ENCODE measurements around the gene TGFBR3.

TGFBR3 gene

GRCh38 chr1:91710261-91710660, 175.7 kb downstream of the TGFBR3 start:
- DNase-seq (ENCODE audit: low read depth) = no peak

- DNase-seq (ENCODE audit: low read depth) = no peak
Observed at GRCh38 chr1:91708691-91709090, 177.3 kb downstream of the TGFBR3 start.

DNA sequence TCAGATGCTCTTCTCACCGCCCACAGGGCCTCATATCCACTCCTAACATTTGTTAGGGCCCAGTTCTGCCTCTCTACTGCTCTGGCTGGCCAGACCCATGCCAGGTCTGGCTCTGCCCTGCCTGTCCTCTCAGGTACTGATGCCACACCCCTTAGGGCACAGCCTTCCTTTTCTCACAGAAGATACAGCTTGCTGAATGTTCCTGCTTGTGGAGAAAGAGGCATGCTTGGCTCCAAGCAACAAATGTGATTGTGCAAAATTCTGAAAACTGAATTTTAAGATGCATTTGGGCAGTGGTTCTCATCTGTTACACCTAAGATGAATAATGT, 178.1 kb downstream of the TGFBR3 start:
- no peak for DNase-seq (ENCODE audit: low read depth)

DNA sequence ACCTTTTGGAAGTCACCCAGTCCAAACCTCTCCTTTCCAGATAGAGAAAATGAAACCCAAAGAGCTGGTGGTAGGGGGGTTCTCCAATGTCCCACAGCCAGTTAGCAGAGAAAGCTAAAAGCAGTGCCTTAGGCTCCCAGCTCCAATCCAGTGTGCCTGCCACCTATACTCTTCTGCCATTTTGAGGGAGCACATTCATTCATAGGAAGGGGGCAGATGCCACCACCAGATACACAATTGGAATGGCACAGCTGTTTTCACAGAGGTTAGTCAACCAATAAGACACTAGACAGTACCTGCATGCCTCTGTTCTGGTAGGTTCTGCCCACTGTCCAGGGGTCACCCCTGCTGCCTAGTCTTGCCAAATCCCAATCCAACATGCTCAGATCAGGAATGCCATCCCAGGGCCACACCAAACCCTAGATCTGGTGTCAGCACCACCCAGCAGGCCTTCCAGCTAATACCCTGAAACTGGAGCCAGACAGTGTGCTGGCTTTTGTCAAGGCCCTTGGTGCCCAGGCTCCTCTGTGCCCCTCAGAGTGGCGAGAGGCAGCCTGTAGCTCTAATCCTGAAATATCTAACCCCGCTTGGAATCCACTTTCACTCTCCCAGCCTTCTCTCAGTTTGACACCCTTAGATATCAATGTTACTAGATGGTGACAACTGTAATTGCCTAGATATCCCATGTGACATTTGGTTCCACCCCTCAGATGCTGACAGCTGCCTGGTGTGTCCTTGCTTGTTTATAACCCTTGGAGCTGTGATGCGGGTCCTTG, 178.6 kb downstream of the TGFBR3 start:
- DNase-seq (ENCODE audit: low read depth) = no peak

- no peak for DNase-seq (ENCODE audit: low read depth)
Observed at GRCh38 chr1:91706140-91706957, 179.6 kb downstream of the TGFBR3 start.

- DNase-seq (ENCODE audit: low read depth) = no peak
Observed at GRCh38 chr1:91704746-91705145, 181.2 kb downstream of the TGFBR3 start.

GRCh38 chr1:91703095-91703494, 182.9 kb downstream of the TGFBR3 start:
- DNase-seq (ENCODE audit: low read depth) = no peak

DNA sequence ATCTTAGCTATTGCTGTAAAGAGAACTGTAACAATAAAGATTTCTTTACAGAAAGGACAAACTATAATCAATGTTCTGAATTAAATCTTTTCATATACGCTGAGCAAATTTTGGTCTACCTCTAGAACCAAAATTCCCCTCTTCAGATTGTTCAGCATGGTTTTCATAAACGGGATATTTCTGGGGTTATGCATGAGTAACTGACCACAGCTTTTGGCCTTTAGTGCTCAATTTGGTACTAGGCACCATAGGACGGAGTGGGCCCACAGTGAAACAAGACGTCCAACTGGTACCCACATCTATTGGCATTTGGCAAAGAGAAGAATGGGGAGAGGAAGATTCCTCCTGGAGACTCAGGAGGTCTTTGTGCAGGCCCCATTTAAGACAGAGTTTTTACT, 184.5 kb downstream of the TGFBR3 start:
- no peak for DNase-seq (ENCODE audit: low read depth)

GRCh38 chr1:91700771-91701471, 185.0 kb downstream of the TGFBR3 start:
- DNase-seq (ENCODE audit: low read depth) = no peak

- no peak for DNase-seq (ENCODE audit: low read depth)
Observed at GRCh38 chr1:91700332-91700731, 185.6 kb downstream of the TGFBR3 start.

GRCh38 chr1:91699339-91699974, 186.5 kb downstream of the TGFBR3 start:
- no peak for DNase-seq (ENCODE audit: low read depth)

DNA sequence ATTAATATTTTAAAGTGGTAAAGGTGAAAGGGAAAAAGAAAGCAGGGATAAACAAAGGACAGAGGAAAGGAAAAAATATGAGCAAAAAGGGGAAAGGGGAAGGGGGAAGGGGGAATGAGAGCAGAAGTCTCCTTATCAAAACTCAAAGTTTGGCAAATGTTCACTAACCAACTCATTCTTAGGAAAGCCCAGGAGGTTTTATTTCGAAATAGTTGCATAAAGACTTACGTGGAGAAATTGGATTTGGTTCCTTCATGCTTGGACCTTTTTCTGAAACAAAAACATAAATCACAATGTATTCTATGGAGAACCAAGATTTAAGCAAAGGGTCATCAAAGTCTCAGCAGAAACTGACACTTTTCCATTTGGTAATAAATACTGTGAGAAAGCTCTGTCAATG, 188.1 kb downstream of the TGFBR3 start:
- DNase-seq (ENCODE audit: low read depth) = no peak

- DNase-seq (ENCODE audit: low read depth) = no peak
Observed at GRCh38 chr1:91697416-91697815, 188.5 kb downstream of the TGFBR3 start.

DNA sequence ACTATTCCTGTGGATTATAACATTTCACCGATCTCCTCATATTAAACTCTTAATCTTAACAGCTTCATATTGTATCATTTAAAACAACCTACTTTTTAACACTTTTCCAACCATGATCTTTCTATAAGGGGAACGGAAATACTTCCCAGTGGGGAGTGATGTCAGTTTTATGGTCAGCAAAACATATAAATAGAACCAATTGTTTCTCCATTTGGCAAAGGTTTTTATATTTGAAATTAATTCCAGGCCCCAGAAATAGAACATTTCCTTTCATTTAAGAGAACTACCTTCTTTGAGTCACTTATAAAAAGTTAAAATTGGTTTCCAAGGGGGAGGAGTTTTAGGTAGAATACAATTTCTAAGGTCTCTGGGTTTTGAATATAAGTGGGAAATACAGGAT, 189.6 kb downstream of the TGFBR3 start:
- DNase-seq (ENCODE audit: low read depth) = no peak

- DNase-seq (ENCODE audit: low read depth) = no peak
Observed at GRCh38 chr1:91693557-91693956, 192.4 kb downstream of the TGFBR3 start.

DNA sequence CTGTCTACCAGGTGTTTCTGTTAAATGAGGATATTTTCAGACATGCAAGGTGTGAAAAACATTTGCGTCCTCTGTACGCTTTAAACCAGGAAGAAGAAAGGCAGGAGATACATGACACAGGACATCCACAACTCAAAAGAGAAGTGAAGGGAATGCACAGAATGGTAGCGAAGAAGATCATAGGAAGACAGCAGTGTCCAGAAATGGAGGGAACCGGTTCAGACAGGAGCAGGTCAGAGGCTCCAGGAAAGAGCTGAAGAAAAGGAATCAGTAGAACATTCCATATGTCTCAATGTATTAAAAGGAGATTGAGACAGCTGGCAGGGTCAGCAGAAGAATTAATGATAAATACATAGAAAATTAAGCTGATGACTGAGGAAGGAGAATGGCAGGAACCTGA, 194.4 kb downstream of the TGFBR3 start:
- DNase-seq (ENCODE audit: low read depth) = no peak

DNA sequence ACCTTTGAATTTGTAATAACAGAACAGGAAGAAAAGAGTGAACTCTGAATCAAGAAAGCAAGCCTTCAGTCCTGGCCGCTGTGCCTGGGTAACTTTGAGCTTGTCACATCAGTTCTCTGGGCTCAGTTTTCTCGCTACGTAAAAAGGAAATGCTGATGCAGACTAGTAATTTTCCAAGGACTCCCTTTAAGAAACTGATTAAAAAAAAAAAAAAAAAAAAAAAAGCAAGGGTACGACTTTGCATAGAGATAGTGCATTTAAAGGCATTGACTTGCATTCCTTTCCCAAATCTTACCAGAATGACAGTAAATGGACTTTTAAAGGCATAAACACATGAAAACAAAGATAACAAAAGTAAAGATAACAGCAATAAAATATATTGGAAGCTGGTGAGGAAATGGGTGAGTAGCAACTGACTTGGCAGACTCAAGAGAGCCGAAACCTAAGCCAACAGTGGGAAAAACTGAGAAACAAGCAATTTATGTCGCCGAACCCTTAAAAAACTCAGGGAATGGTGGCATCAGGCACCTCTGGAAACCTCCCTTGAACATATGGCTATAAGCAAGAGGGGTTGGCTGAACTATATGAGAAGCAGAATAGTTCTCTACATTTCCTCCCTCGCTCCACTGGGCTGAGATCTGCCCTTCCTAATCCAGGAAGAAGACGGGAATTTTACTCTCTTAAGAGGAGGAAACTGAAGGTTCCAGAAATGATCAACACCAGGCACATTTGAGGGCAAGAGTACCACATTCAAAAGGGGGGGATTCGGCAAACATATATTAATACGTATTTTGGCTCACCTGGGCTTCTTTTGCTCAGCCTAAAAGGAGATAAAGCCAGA, 196.1 kb downstream of the TGFBR3 start:
- DNase-seq (ENCODE audit: low read depth) = no peak

- no peak for DNase-seq (ENCODE audit: low read depth)
Observed at GRCh38 chr1:91687452-91687851, 198.5 kb downstream of the TGFBR3 start.

DNA sequence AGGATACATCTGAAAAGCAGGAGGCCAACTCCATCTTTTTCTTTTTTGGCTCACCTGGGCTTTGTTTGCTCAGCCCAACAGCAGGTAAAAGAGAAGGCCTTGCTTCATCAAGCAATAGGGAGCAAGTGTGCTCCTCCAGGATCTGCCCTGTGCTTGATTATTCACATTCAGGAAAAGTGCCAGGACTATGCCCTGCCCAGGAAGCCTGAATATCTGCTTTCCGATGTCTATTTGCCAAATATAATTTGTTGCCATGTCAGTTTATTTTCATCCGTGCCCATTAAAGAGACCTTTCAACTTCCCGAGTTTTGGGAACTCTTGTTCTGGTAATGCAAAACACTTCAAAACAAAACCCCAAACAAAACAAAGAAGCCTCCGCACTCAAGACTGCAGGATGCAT, 200.0 kb downstream of the TGFBR3 start:
- DNase-seq (ENCODE audit: low read depth) = no peak

DNA sequence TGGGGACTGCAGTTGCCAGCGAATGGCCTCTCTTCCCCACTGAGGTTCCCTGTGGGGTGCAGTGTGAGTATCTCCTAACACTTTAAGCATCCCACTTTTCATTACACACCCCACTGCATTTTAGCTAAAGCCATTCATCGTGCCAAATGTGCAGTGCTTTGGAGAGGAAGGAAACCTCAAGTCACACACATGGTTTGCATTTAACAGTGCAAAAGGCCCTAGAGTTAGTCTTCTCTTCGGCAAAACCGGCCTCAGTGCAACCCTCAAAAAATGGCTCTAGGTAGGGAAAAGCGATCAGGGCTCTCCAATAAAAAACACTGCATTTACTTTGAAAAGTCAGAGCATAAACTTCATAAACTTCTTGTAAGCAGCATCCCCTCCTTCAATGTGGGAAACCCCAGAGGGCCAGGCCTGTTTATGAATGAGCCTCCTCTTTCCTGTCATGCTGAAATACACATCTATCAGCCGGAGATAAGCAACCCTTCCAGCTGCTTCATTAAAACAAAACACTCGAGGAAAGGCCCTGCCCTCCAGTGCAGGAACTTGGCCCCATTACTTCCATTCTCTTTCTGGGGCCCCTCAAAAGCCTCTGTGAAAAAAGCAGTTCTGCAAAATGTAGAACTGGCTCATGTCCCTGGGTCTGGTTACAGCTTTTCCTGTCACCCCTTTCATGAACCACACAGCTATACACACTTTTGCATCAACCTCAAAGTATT, 201.3 kb downstream of the TGFBR3 start:
- DNase-seq (ENCODE audit: low read depth) = no peak

GRCh38 chr1:91683598-91683951, 202.4 kb downstream of the TGFBR3 start:
- DNase-seq (ENCODE audit: low read depth) = no peak

Data from stimulated activated CD8-positive, alpha-beta memory T cell treated with anti-CD3 and anti-CD28 coated beads, Interleukin-12 subunit alpha, Interleukin-12 subunit beta, amount 100 ng/mL, for 4 hours (primary cell).